ENCODE data around the gene SLC24A3.

SLC24A3 gene

DNA sequence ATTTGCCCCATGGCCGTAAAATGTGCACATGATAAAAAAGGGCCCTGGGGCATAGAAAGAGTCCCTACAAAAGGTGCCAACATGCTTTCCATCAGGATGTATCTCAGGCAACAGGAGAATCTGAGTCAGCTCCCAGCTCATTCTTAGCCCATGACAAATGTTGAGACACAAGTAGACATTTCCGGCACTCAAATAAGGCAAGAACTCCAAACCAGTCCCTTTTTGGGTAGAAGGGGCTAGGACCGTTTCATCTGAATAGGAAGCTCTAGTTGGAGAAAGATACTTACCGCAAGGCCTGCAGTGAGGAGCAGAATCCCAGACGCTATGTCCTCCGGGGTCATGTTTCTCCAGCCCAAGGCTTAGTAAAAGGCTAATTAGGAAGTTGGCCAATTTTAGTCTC lies 284.6 kb downstream of the SLC24A3 start:
- Histone ChIP-seq H3K9me3 (ENCODE audit: control insufficient read depth in 1 of 2, low read length in 2 of 2) (no peaks in the 10 kb centered on the region), H3K27ac (ENCODE audit: low read length) (no peak overlapping the region), H3K27me3 (ENCODE audit: low read depth, low read length) (no peaks in the 10 kb centered on the region), H3K4me3 (ENCODE audit: low read depth in 1 of 2, low read length in 2 of 2) (no peak overlapping the region), H3K4me1 (ENCODE audit: control insufficient read depth in 1 of 2, insufficient read depth in 2 of 2, low read length in 2 of 2) (no peaks in the 10 kb centered on the region), H3K36me3 (ENCODE audit: control insufficient read depth in 1 of 2, insufficient read depth in 2 of 2, low read length in 2 of 2) (no peaks in the 10 kb centered on the region)

DNA sequence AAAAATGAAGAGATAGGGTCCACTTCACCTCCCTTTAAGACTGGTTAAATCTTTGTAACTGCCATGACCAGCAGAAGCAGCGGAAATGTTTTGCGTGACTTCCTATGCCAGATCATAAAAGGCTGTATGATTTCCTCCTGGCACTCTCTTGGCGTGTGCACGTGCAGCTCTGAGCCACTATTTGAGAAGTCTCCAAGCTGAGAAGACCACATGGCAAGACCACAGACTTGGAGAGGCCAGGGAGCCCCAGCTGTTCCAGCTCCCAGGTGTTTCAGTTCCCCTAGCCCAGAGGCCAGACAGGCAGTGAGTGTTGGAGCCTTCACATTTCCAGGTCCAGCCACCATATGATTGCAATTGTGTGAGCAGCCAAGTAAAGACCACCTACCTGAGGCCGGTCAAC lies 286.3 kb downstream of the SLC24A3 start:
- H3K36me3 ChIP-seq (ENCODE audit: control insufficient read depth in 1 of 2, insufficient read depth in 2 of 2, low read length in 2 of 2) = no peaks in the 10 kb centered on the region
- H3K9me3 ChIP-seq (ENCODE audit: control insufficient read depth in 1 of 2, low read length in 2 of 2) = no peaks in the 10 kb centered on the region
- H3K27me3 ChIP-seq (ENCODE audit: low read depth, low read length) = no peaks in the 10 kb centered on the region
- H3K27ac ChIP-seq (ENCODE audit: low read length) = no peak overlapping the region
- H3K4me3 ChIP-seq (ENCODE audit: low read depth in 1 of 2, low read length in 2 of 2) = no peak overlapping the region
- H3K4me1 ChIP-seq (ENCODE audit: control insufficient read depth in 1 of 2, insufficient read depth in 2 of 2, low read length in 2 of 2) = no peaks in the 10 kb centered on the region

GRCh38 chr20:19501476-19502115 lies 289.2 kb downstream of the SLC24A3 start:
- Histone ChIP-seq H3K4me1 (ENCODE audit: control insufficient read depth in 1 of 2, insufficient read depth in 2 of 2, low read length in 2 of 2) (no peaks in the 10 kb centered on the region), H3K9me3 (ENCODE audit: control insufficient read depth in 1 of 2, low read length in 2 of 2) (no peaks in the 10 kb centered on the region), H3K27me3 (ENCODE audit: low read depth, low read length) (no peaks in the 10 kb centered on the region), H3K27ac (ENCODE audit: low read length) (no peak overlapping the region), H3K4me3 (ENCODE audit: low read depth in 1 of 2, low read length in 2 of 2) (no peak overlapping the region), H3K36me3 (ENCODE audit: control insufficient read depth in 1 of 2, insufficient read depth in 2 of 2, low read length in 2 of 2) (no peaks in the 10 kb centered on the region)

DNA sequence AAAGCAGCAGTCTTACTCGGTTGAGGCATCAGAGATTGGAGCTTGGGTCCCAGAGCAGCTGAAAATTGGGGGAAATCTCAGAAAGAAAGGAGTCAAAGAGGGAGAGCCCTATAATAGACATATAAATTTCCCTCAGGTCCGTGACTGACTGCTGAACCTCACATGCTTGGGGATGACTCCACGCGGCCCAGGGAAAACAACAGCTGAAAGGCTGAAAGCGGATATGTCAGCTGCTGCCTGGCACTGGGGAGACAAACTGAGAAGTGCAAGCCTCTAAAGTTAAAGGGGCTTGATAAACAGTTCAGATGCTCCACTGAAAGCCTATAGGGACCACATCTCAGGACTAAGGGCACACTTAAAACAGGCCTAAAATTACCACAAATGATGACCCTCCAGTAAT lies 289.7 kb downstream of the SLC24A3 start:
- Histone ChIP-seq H3K9me3 (ENCODE audit: control insufficient read depth in 1 of 2, low read length in 2 of 2) (no peaks in the 10 kb centered on the region), H3K4me3 (ENCODE audit: low read depth in 1 of 2, low read length in 2 of 2) (no peak overlapping the region), H3K36me3 (ENCODE audit: control insufficient read depth in 1 of 2, insufficient read depth in 2 of 2, low read length in 2 of 2) (no peaks in the 10 kb centered on the region), H3K27me3 (ENCODE audit: low read depth, low read length) (no peaks in the 10 kb centered on the region), H3K4me1 (ENCODE audit: control insufficient read depth in 1 of 2, insufficient read depth in 2 of 2, low read length in 2 of 2) (no peaks in the 10 kb centered on the region), H3K27ac (ENCODE audit: low read length) (no peak overlapping the region)

- Histone ChIP-seq H3K4me1 (ENCODE audit: control insufficient read depth in 1 of 2, insufficient read depth in 2 of 2, low read length in 2 of 2) (no peaks in the 10 kb centered on the region), H3K9me3 (ENCODE audit: control insufficient read depth in 1 of 2, low read length in 2 of 2) (no peaks in the 10 kb centered on the region)
Measured at GRCh38 chr20:19504251-19504650, 291.8 kb downstream of the SLC24A3 start.

GRCh38 chr20:19506021-19506420 lies 293.6 kb downstream of the SLC24A3 start:
- H3K9me3 ChIP-seq (ENCODE audit: control insufficient read depth in 1 of 2, low read length in 2 of 2) = no peaks in the 10 kb centered on the region

More at GRCh38 chr20:19504251-19504650, 291.8 kb downstream of the SLC24A3 start:
- Histone ChIP-seq H3K4me3 (ENCODE audit: low read depth in 1 of 2, low read length in 2 of 2) (no peak overlapping the region), H3K27ac (ENCODE audit: low read length) (no peak overlapping the region), H3K36me3 (ENCODE audit: control insufficient read depth in 1 of 2, insufficient read depth in 2 of 2, low read length in 2 of 2) (no peaks in the 10 kb centered on the region), H3K27me3 (ENCODE audit: low read depth, low read length) (no peaks in the 10 kb centered on the region)

GRCh38 chr20:19508449-19508848 lies 296.0 kb downstream of the SLC24A3 start:
- Histone ChIP-seq H3K27me3 (ENCODE audit: low read depth, low read length) (no peaks in the 10 kb centered on the region), H3K9me3 (ENCODE audit: control insufficient read depth in 1 of 2, low read length in 2 of 2) (no peaks in the 10 kb centered on the region), H3K4me1 (ENCODE audit: control insufficient read depth in 1 of 2, insufficient read depth in 2 of 2, low read length in 2 of 2) (no peaks in the 10 kb centered on the region), H3K4me3 (ENCODE audit: low read depth in 1 of 2, low read length in 2 of 2) (no peak overlapping the region), H3K36me3 (ENCODE audit: control insufficient read depth in 1 of 2, insufficient read depth in 2 of 2, low read length in 2 of 2) (no peaks in the 10 kb centered on the region), H3K27ac (ENCODE audit: low read length) (no peak overlapping the region)

More at GRCh38 chr20:19506021-19506420, 293.6 kb downstream of the SLC24A3 start:
- no peaks in the 10 kb centered on the region for H3K36me3 ChIP-seq (ENCODE audit: control insufficient read depth in 1 of 2, insufficient read depth in 2 of 2, low read length in 2 of 2)
- no peaks in the 10 kb centered on the region for H3K27me3 ChIP-seq (ENCODE audit: low read depth, low read length)
- H3K4me3 ChIP-seq (ENCODE audit: low read depth in 1 of 2, low read length in 2 of 2) = no peak overlapping the region
- H3K4me1 ChIP-seq (ENCODE audit: control insufficient read depth in 1 of 2, insufficient read depth in 2 of 2, low read length in 2 of 2) = no peaks in the 10 kb centered on the region
- H3K27ac ChIP-seq (ENCODE audit: low read length) = no peak overlapping the region

DNA sequence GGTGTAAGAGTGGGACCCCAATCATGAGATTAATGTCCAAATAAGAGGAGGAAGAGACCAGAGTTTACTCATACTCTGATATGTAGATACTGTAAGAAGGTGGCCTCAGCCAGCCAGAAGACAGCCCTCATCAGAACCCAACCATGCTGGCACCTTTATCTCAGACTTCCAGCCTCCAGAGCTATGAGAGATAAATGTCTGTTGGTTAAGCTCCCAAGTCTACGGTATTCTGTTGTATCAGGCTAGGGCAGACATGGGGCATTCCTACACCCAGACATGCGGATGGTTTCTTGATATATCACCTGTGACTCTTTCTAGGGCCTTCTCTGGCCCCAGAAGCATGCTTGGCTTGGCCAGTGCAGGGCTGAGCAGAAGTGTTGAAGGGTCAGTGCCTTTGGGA lies 298.2 kb downstream of the SLC24A3 start:
- Histone ChIP-seq H3K4me3 (ENCODE audit: low read depth in 1 of 2, low read length in 2 of 2) (no peak overlapping the region), H3K9me3 (ENCODE audit: control insufficient read depth in 1 of 2, low read length in 2 of 2) (no peaks in the 10 kb centered on the region), H3K27ac (ENCODE audit: low read length) (no peak overlapping the region), H3K4me1 (ENCODE audit: control insufficient read depth in 1 of 2, insufficient read depth in 2 of 2, low read length in 2 of 2) (no peaks in the 10 kb centered on the region), H3K36me3 (ENCODE audit: control insufficient read depth in 1 of 2, insufficient read depth in 2 of 2, low read length in 2 of 2) (no peaks in the 10 kb centered on the region), H3K27me3 (ENCODE audit: low read depth, low read length) (no peaks in the 10 kb centered on the region)

DNA sequence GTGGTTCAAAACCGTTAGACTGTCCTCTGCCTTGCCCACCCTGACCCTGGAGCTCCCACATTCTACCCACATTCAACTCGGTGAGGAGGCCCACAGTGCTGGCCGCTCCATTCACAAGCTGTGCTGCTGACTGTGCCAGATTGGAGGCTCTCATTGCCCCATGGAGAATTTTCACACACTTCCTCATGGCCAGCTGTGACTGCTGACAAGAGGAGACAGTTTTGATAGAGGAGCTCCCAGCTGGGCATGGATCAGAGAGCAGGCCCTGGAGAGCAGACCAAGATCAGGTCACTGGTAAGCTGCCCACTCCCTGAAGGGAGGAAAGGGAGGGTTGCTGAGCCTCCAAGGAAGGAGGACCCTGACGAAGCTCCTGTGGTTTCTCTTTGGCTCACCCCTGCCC lies 299.5 kb downstream of the SLC24A3 start:
- H3K36me3 ChIP-seq (ENCODE audit: control insufficient read depth in 1 of 2, insufficient read depth in 2 of 2, low read length in 2 of 2) = no peaks in the 10 kb centered on the region
- no peak overlapping the region for H3K4me3 ChIP-seq (ENCODE audit: low read depth in 1 of 2, low read length in 2 of 2)
- peaks cover 0 to under 1% of the 10 kb centered on the region in 2 donors for H3K4me1 ChIP-seq (ENCODE audit: control insufficient read depth in 1 of 2, insufficient read depth in 2 of 2, low read length in 2 of 2)
- H3K27ac ChIP-seq (ENCODE audit: low read length) = no peak overlapping the region
- H3K27me3 ChIP-seq (ENCODE audit: low read depth, low read length) = no peaks in the 10 kb centered on the region
- H3K9me3 ChIP-seq (ENCODE audit: control insufficient read depth in 1 of 2, low read length in 2 of 2) = no peaks in the 10 kb centered on the region

DNA sequence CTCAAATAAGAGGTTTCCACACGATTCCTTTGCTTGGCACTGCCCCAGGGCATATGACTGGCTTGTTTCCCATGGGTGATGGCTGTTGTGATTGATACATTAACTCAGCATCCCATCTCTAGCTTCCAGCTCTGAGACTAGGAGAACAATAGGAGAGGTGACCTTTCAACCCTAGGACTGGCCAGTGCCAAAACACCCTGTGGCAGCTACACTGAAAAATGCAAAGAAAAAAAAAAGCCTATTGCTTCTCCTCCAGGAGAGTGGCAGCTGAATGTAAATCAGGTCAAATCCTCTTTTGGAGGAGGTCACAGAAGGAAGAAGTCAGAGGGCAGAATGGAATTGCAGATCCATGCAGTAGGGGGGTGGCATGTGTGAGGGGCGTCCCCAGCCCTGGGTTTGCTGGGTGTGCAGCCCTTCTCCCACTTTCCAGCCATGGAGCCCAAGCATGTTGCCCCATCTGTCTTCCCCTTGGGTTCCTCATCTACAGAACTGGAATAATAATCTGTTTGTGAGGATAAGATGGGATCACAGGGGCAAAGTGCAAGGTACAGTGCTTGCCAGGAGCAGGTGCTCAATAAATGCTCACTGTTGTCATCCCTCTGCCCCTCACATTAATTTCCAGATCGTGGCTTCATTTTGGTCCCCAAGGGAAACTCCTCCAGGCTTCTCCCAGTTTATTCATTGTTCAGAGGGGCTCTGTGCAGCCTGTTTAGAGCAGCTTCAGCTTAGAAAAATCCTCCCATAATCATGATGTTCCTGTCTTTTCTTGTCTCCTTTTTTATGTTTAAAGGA lies 300.6 kb downstream of the SLC24A3 start:
- H3K4me3 ChIP-seq (ENCODE audit: low read depth in 1 of 2, low read length in 2 of 2) = no peak overlapping the region
- H3K4me1 ChIP-seq (ENCODE audit: control insufficient read depth in 1 of 2, insufficient read depth in 2 of 2, low read length in 2 of 2) = peaks cover 0 to 9% of the 10 kb centered on the region in 2 donors
- no peaks in the 10 kb centered on the region for H3K9me3 ChIP-seq (ENCODE audit: control insufficient read depth in 1 of 2, low read length in 2 of 2)
- no peaks in the 10 kb centered on the region for H3K27me3 ChIP-seq (ENCODE audit: low read depth, low read length)
- no peak overlapping the region for H3K27ac ChIP-seq (ENCODE audit: low read length)
- H3K36me3 ChIP-seq (ENCODE audit: control insufficient read depth in 1 of 2, insufficient read depth in 2 of 2, low read length in 2 of 2) = no peaks in the 10 kb centered on the region

DNA sequence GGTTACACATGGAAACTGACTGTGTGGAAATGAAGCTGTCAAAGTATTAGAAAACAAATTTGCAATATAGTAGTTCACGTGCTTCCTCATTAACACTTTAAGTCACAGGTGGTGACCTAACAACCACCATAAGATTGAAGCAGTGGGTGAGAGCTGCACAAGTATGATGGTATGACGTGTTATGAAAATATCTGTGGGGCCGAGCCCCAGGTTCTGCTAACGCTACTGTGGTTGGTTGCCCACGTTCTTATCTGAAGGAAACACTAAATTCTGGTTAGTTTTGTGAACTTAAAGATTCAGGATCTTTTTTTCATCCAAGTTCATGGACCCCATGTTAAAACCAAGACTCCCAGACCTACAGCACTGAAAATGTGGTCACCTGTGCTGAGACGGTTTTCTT lies 302.6 kb downstream of the SLC24A3 start:
- H3K27ac ChIP-seq (ENCODE audit: low read length) = no peak overlapping the region
- no peaks in the 10 kb centered on the region for H3K9me3 ChIP-seq (ENCODE audit: control insufficient read depth in 1 of 2, low read length in 2 of 2)
- no peaks in the 10 kb centered on the region for H3K27me3 ChIP-seq (ENCODE audit: low read depth, low read length)
- peaks cover 0 to 9% of the 10 kb centered on the region in 2 donors for H3K4me1 ChIP-seq (ENCODE audit: control insufficient read depth in 1 of 2, insufficient read depth in 2 of 2, low read length in 2 of 2)
- no peak overlapping the region for H3K4me3 ChIP-seq (ENCODE audit: low read depth in 1 of 2, low read length in 2 of 2)
- H3K36me3 ChIP-seq (ENCODE audit: control insufficient read depth in 1 of 2, insufficient read depth in 2 of 2, low read length in 2 of 2) = no peaks in the 10 kb centered on the region

Data from muscle layer of duodenum (tissue), 2 donors.